OCI-LY3 (cell line): ENCODE results near the gene SLC27A4.

Experiments used
- H2AFZ ChIP-seq: fragments of 200-600, 300-600 bp; shearing (Covaris generic); 2 replicates; pipeline ENCODE4 v1.6.0; 2014; ENCODE audit warnings: antibody characterized with exemption, low read depth, low read length
- H3K27ac ChIP-seq: fragments of 200-600, 300-600 bp; sonication (generic); 2 replicates; pipeline ENCODE4 v1.5.1; 2014; ENCODE audit warnings: mild to moderate bottlenecking, low read length, moderate library complexity, mixed read lengths
- H3K27me3 ChIP-seq: fragments of 200-600, 300-600 bp; sonication (generic); 2 replicates; pipeline ENCODE4 v1.6.1; 2014; ENCODE audit warnings: low read depth, low read length, mixed read lengths
- H3K36me3 ChIP-seq: fragments of 200-600, 300-600 bp; sonication (generic); replicated peaks from 2 replicates; pipeline ENCODE3; 2014; ENCODE audit warnings: low read depth, low read length, mixed read lengths
- H3K4me1 ChIP-seq: fragments of 300-600, 200-600 bp; sonication (generic); 2 replicates; pipeline ENCODE4 v1.6.1; 2014; ENCODE audit warnings: low read length, mixed read lengths
- H3K4me2 ChIP-seq: fragments of 200-600, 300-600 bp; sonication (generic); 2 replicates; pipeline ENCODE4 v1.6.1; 2014; ENCODE audit warnings: low read length, mixed read lengths
- H3K4me3 ChIP-seq: fragments of 300-600, 200-600 bp; sonication (generic); 2 replicates; pipeline ENCODE4 v1.5.1; 2014; ENCODE audit warnings: antibody characterized with exemption, mild to moderate bottlenecking, low read length, moderate library complexity
- H3K79me2 ChIP-seq: fragments of 300-600, 200-600 bp; shearing (Covaris generic); 2 replicates; pipeline ENCODE4 v1.6.1; 2014; ENCODE audit warnings: mild to moderate bottlenecking, low read length, mixed read lengths
- H3K9ac ChIP-seq: fragments of 300-600, 200-600 bp; shearing (Covaris generic); 2 replicates; pipeline ENCODE4 v1.6.0; 2014; ENCODE audit warnings: mild to moderate bottlenecking, low read length, moderate library complexity
- H3K9me3 ChIP-seq: fragments of 200-600, 300-600 bp; shearing (Covaris generic); 2 replicates; pipeline ENCODE4 v1.6.1; 2014; ENCODE audit warnings: low read length, mixed read lengths; ENCODE audit not compliant: insufficient read depth
- H4K20me1 ChIP-seq: fragments of 200-600, 300-600 bp; sonication (generic); 2 replicates; pipeline ENCODE4 v1.6.1; 2016; ENCODE audit warnings: low read length, mixed read lengths; ENCODE audit not compliant: insufficient read depth
- CTCF ChIP-seq: fragments of 200-600, 300-600 bp; sonication (generic); IDR thresholded peaks from 2 replicates; pipeline ENCODE4 v1.5.1; 2014; ENCODE audit warnings: antibody characterized with exemption, low read length, low read depth
- EZH2phosphoT487 ChIP-seq: fragments of 200-600 bp; shearing (Covaris generic); IDR thresholded peaks from 2 replicates; pipeline ENCODE4 v1.6.1; 2018; ENCODE audit warnings: antibody characterized with exemption, mixed run types, low read depth

Gene SLC27A4

GRCh38 chr9:128349125-128349524 lies 8.8 kb downstream of the SLC27A4 start:
- peaks cover 21% of the 10 kb centered on the region for H3K36me3 ChIP-seq
- H3K4me3 ChIP-seq, result no peak overlapping the region
- H4K20me1 ChIP-seq, result no peaks in the 10 kb centered on the region
- H3K27ac ChIP-seq, result no peak overlapping the region
- no peak overlapping the region for H2AFZ ChIP-seq
- no peaks in the 10 kb centered on the region for H3K79me2 ChIP-seq
- no peaks in the 10 kb centered on the region for H3K4me1 ChIP-seq
- H3K9ac ChIP-seq, result no peak overlapping the region
- H3K9me3 ChIP-seq, result no peaks in the 10 kb centered on the region
- H3K4me2 ChIP-seq, result no peak overlapping the region
- no peak for TF ChIP-seq CTCF
- no peak for TF ChIP-seq EZH2phosphoT487
- H3K27me3 ChIP-seq, result no peaks in the 10 kb centered on the region

- H4K20me1 ChIP-seq, result no peaks in the 10 kb centered on the region
- peaks cover 23% of the 10 kb centered on the region for H3K36me3 ChIP-seq
- H3K27me3 ChIP-seq, result no peaks in the 10 kb centered on the region
- H3K4me3 ChIP-seq, result no peak overlapping the region
- no peaks in the 10 kb centered on the region for H3K79me2 ChIP-seq
- no peak overlapping the region for H3K27ac ChIP-seq
- H3K9me3 ChIP-seq, result no peaks in the 10 kb centered on the region
- TF ChIP-seq EZH2phosphoT487, result no peak
- no peak for TF ChIP-seq CTCF
- no peak overlapping the region for H3K4me2 ChIP-seq
- no peak overlapping the region for H2AFZ ChIP-seq
- no peak overlapping the region for H3K9ac ChIP-seq
- no peaks in the 10 kb centered on the region for H3K4me1 ChIP-seq
Observed at GRCh38 chr9:128349772-128350171, 9.4 kb downstream of the SLC27A4 start.

GRCh38 chr9:128355451-128355850 lies 15.1 kb downstream of the SLC27A4 start:
- no peak overlapping the region for H3K27ac ChIP-seq
- H4K20me1 ChIP-seq, result no peaks in the 10 kb centered on the region
- no peak for TF ChIP-seq EZH2phosphoT487
- no peak for TF ChIP-seq CTCF
- no peaks in the 10 kb centered on the region for H3K27me3 ChIP-seq
- no peak overlapping the region for H3K9ac ChIP-seq
- no peak overlapping the region for H2AFZ ChIP-seq
- no peak overlapping the region for H3K4me3 ChIP-seq
- no peaks in the 10 kb centered on the region for H3K79me2 ChIP-seq
- no peaks in the 10 kb centered on the region for H3K9me3 ChIP-seq
- H3K36me3 ChIP-seq, result peaks cover 13% of the 10 kb centered on the region
- no peaks in the 10 kb centered on the region for H3K4me1 ChIP-seq
- no peak overlapping the region for H3K4me2 ChIP-seq

GRCh38 chr9:128358090-128358489 lies 17.8 kb downstream of the SLC27A4 start:
- no peaks in the 10 kb centered on the region; the same call in 1 of the 2 replicates for H3K4me1 ChIP-seq
- no peaks in the 10 kb centered on the region for H3K27me3 ChIP-seq
- no peak overlapping the region for H3K9ac ChIP-seq
- no peak overlapping the region for H3K27ac ChIP-seq
- TF ChIP-seq EZH2phosphoT487 (no peak), CTCF (no peak)
- H3K36me3 ChIP-seq, result peaks cover 12% of the 10 kb centered on the region
- no peaks in the 10 kb centered on the region for H4K20me1 ChIP-seq
- H3K9me3 ChIP-seq, result no peaks in the 10 kb centered on the region
- no peak overlapping the region for H3K4me3 ChIP-seq
- H2AFZ ChIP-seq, result no peak overlapping the region
- H3K4me2 ChIP-seq, result no peak overlapping the region
- no peaks in the 10 kb centered on the region for H3K79me2 ChIP-seq
